NCI-H345 treated with DMSO at 0.1 percent for 48 hours (cell line): Measurements from ENCODE around the gene FOXK2.
"Not testable (repeated sequence)": the region's sequence is repeated elsewhere in the genome, so short reads cannot be mapped to it uniquely, and the experiment has no call there.

Experiments
- DNase-seq: peaks from one replicate; lab custom pipeline; 2025; ENCODE audit not compliant: unreplicated experiment; lab: John Stamatoyannopoulos, UW

FOXK2 gene

DNA sequence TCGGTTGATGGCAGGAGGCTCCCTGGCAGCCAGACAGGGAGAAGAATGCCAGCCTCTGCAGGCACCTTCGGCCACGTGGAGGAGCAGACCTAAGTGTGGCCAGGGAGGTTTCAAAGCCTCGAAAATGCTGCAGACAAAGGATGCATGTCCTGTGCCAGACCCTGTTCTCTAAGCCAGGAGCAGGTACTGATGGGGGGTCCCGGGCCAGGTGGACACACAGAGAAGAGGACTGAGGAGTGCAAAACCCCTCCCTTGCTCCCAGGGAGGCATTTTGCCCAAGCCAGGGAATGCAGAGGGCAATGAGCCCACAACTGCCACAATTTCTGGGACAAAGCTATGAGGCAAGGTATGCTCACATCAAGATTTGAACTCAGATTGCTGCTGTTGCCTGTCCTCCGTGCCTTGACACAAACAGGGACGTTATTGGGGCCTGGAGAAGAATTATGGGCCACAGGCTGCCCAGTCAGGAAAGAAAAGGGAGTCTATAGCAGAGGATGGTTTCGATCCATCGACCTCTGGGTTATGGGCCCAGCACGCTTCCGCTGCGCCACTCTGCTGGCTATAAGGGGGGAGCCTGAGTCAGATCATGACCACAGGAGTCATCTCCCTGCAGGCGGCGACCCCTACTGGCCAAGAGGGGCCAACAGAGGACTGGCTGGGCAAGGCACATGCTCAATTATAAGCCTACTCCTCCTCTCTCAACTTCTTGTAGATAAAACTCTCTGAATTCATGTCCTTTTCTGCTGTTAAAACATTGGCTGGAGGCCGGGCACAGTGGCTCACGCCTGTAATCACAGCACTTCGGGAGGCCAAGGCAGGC lies 25.1 kb upstream of the FOXK2 start:
- peak; percentile 49 for DNase-seq

DNA sequence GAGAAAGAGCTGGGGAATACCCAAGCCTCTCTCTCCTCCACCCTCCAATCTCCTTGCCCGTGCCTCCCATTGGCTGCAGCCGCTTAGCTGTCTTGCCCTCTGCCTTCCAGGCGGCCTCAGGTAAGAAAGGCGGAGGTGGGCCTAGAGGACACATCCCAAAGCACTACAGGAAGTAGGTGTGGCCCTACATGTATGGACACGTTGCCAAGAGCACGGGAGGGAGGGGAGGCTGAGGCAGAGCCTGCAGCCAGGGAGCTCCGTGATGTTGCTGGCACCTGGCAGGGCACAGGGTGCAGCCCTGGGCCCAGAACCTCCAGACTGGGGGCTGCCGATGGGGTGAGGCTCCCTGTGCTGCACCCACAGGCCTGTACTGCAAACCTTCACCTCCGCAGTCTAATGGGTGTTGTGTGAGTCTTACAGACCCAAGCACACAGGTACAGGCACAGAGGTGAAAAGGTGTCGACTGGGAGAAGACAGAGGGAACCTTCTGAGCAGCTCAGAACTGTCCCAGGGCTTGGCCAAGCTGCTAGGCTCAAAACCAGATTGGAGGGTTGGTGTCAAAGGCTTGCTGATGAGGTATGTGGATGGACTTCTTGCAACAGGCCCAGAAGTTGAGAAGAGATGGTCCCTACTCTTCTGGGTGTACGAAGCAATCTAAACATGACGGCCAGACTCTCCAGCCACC lies 23.5 kb upstream of the FOXK2 start:
- DNase-seq: peak; percentile 79

- peak; percentile 88 for DNase-seq
Observed at GRCh38 chr17:82496529-82497434, 22.8 kb upstream of the FOXK2 start.

- peak; percentile 32 for DNase-seq
Observed at GRCh38 chr17:82497483-82498405, 21.8 kb upstream of the FOXK2 start.

GRCh38 chr17:82502207-82502606 lies 17.3 kb upstream of the FOXK2 start:
- DNase-seq: no peak

GRCh38 chr17:82503094-82503727 lies 16.3 kb upstream of the FOXK2 start:
- no peak for DNase-seq

DNA sequence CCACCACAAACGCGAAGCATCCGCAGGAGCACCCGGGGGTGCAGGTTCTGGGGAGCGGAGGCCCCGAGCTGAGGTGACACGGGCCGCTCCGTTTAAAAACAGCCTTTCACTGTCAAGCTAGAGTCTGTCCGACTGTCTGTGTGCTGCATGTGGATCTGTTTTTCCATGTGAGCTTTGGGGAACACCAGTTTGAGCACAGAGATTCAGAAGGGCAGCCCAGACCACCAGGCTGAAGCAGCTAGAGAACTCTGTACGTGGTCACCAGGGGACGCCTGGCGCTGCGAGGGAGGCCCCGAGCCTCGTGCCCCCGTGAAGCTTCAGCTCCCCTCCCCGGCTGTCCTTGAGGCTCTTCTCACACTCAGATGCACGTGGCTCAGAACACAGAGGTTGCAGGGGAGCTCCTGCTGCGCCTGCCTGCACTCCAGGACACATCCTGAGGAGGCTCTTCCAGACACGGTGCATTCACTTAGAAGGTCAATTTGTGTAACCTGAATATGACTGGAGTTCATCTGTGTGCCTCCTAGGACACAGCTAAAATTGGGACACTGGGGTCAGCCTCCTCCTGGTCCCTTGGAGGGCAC lies 15.7 kb upstream of the FOXK2 start:
- DNase-seq: no peak

- no peak for DNase-seq
Observed at GRCh38 chr17:82505296-82505695, 14.2 kb upstream of the FOXK2 start.

DNA sequence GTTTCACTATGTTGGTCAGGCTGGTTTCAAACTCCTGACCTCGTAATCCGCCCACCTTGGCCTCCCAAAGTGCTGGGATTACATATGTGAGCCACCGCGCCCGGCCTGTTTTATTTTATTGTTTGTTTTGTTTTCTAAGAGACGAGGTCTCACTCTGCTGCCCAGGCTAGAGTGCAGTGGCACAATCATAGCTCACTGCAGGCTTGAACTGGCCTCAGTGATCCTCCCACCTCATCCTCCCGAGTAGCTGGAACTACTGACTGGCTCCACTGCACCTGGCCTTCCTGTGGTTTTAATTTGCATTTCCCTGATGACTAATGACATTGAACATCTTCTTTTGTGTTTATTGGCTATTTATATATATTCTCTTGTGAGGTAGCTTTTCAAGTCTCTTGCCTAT lies 13.1 kb upstream of the FOXK2 start:
- not testable (repeated sequence) for DNase-seq

GRCh38 chr17:82507631-82508175 lies 11.8 kb upstream of the FOXK2 start:
- no peak for DNase-seq

DNA sequence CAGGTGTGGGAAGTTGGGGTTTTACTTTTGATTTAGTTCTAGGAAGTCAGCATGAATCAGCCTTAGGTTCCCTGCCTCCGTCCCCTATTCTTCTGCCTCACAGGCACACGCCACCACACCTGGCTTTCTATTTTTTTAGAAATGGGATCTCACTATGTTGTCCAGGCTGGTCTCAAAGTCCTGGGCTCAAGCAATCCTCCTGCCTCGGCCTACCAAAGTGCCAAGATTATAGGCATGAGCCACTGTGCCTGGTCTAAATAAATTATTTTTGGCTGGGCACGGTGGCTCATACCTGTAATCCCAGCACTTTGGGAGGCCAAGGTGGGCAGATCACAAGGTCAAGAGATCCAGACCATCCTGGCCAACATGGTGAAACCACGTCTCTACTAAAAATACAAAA lies 7.9 kb upstream of the FOXK2 start:
- DNase-seq: not testable (repeated sequence)

- not testable (repeated sequence) for DNase-seq
Observed at GRCh38 chr17:82513864-82514263, 5.7 kb upstream of the FOXK2 start.

DNA sequence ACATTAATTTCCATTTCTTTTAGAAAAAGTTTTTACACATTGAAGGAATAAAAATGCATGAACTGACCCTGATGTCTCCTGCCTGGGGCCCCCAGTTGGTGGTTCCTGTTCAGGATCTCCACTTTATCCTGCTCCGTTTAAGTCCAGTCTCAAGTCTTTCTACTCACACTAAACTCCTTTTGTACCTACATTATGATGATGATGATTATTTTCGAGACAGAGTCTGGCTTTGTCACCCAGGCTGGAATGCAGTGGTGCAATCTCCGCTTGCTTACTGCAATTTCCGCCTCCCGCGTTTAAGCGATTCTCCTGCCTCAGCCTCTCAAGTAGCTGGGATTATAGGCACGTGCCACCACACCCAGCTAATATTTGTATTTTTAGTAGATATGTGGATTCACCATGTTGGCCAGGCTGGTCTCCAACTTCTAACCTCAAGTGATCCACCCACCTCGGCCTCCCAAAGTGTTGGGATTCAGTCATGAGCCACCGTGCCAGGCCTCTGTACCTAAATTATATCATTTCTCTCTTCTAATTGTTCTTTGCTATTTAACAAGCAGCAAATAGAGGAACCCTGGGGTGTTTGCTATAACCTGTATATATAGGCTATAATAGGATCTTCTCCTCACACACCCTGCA lies 2.2 kb upstream of the FOXK2 start:
- DNase-seq: no peak

- DNase-seq: no peak
Observed at GRCh38 chr17:82519971-82520903, 705 bp downstream of the FOXK2 start.

- peak; percentile 87 for DNase-seq
Observed at GRCh38 chr17:82524540-82524939, 5.0 kb downstream of the FOXK2 start.

DNA sequence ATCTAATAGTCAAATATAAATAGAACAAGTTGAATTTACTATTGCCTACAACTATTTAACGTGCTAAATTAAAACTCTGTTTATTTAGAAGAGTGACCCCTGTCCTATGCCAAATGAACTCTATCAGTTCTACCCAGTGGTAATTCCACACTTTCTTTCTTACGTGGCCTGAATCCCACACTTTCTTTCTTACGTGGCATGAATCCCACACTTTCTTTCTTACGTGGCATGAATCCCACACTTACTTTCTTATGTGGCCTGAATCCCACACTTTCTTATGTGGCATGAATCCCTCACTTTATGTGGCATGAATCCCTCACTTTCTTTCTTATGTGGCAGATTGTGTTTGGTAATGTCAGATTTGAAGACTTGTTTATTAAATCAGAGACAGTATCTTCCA lies 6.2 kb downstream of the FOXK2 start:
- DNase-seq: no peak

- DNase-seq: no peak
Observed at GRCh38 chr17:82527898-82528297, 8.4 kb downstream of the FOXK2 start.
